Endothelial cell of umbilical vein (primary cell): Measurements from ENCODE around the gene PHAF1. TPM values are rescaled to one million over a fixed set of nuclear protein-coding genes. Genes with fewer than 3 reads are reported as not detected.

Experiments
- BruUV-seq: library from RNA; stranded (reverse); fragments of 400-500 nt; replicated peaks from 2 replicates; lab custom pipeline; 2021; lab: Mats Ljungman, UMichigan
- CTCF ChIA-PET: fragments of 300-600, 350-600 bp; sonication (Branson Sonifier 250); formaldehyde crosslinking; loops from one replicate; lab custom pipeline; 2021; ENCODE audit warnings: antibody characterized with exemption, inconsistent platforms; lab: Charles Lee
- POLR2A ChIA-PET: fragments of 300-600, 350-600 bp; sonication (Branson Sonifier 250); formaldehyde crosslinking; loops from one replicate; lab custom pipeline; 2021; ENCODE audit warnings: antibody characterized with exemption, inconsistent platforms; lab: Charles Lee
- DNase-seq: peaks from one replicate; pipeline ENCODE4 v3.0.0-alpha.2; 2011; ENCODE audit warnings: low read depth, low spot score
- FAIRE-seq: peaks from 2 replicates; lab custom pipeline; 2011; peaks lifted over from hg19 to GRCh38; lab: Jason Lieb, UNC
- H2AFZ ChIP-seq: 2 replicates; pipeline ENCODE4 v1.6.0; 2012; ENCODE audit warnings: low read depth, low read length, control low read depth, inconsistent platforms
- H3K27ac ChIP-seq: 2 replicates; pipeline ENCODE4 v1.5.1; 2011; ENCODE audit warnings: low read depth, mild to moderate bottlenecking, control low read depth, low read length, moderate library complexity; ENCODE audit not compliant: insufficient read depth
- H3K27me3 ChIP-seq, 2 experiments: 2 replicates each; pipeline versions ENCODE4 v1.6.0 to v1.6.1; 2011; ENCODE audit warnings: low read length in 2 of 2, mixed read lengths in 1 of 2; ENCODE audit not compliant: control insufficient read depth in 2 of 2, insufficient read depth in 2 of 2
- H3K36me3 ChIP-seq, 2 experiments: 2 replicates in 1 of 2; 3 replicates in 1 of 2; pipeline ENCODE4 v1.5.1; 2011; ENCODE audit warnings: low read length in 2 of 2, mild to moderate bottlenecking in 1 of 2, moderate library complexity in 1 of 2; ENCODE audit not compliant: control insufficient read depth in 2 of 2, insufficient read depth in 2 of 2; ENCODE audit errors: extremely low read depth in 1 of 2
- H3K4me1 ChIP-seq: 3 replicates; pipeline ENCODE4 v1.5.1; 2011; ENCODE audit warnings: mild to moderate bottlenecking, low read length; ENCODE audit not compliant: control insufficient read depth, insufficient read depth; ENCODE audit errors: extremely low read depth
- H3K4me2 ChIP-seq: 2 replicates; pipeline ENCODE4 v1.6.1; 2011; ENCODE audit warnings: low read length, control low read depth, mixed read lengths; ENCODE audit not compliant: insufficient read depth
- H3K4me3 ChIP-seq, 3 experiments: fragments of 200-600 bp in 1 of 3; sonication (generic), shearing (Covaris generic) in 1 of 3; replicated peaks in 1 of 3; 2 replicates each; pipeline ENCODE4 v1.5.1; 2011 to 2016; ENCODE audit warnings: control low read depth in 3 of 3, low read length in 3 of 3, mild to moderate bottlenecking in 2 of 3, inconsistent platforms in 1 of 3, low read depth in 1 of 3, moderate library complexity in 1 of 3; ENCODE audit not compliant: insufficient read depth in 1 of 3
- H3K79me2 ChIP-seq: 2 replicates; pipeline ENCODE4 v1.6.0; 2012; ENCODE audit warnings: low read length, inconsistent platforms; ENCODE audit not compliant: control insufficient read depth, insufficient read depth
- H3K9ac ChIP-seq: replicated peaks from 2 replicates; pipeline ENCODE3; 2011; ENCODE audit warnings: low read length, control low read depth; ENCODE audit not compliant: insufficient read depth; ENCODE audit errors: extremely low read depth
- H3K9me1 ChIP-seq: replicated peaks from 3 replicates; pipeline ENCODE4 v1.6.0; 2011; ENCODE audit warnings: mild to moderate bottlenecking, low read length; ENCODE audit not compliant: control insufficient read depth, insufficient read depth; ENCODE audit errors: extremely low read depth
- H3K9me3 ChIP-seq: replicated peaks from 2 replicates; pipeline ENCODE4 v1.5.1; 2012; ENCODE audit warnings: low read length, inconsistent platforms; ENCODE audit not compliant: control insufficient read depth, insufficient read depth
- H4K20me1 ChIP-seq: replicated peaks from 2 replicates; pipeline ENCODE3; 2011; ENCODE audit warnings: mild to moderate bottlenecking, low read length; ENCODE audit not compliant: control insufficient read depth, insufficient read depth; ENCODE audit errors: extremely low read depth
- EZH2 ChIP-seq: IDR thresholded peaks from 2 replicates; pipeline ENCODE4 v1.6.1; 2012; ENCODE audit warnings: borderline replicate concordance, low read depth, mild to moderate bottlenecking, moderate library complexity, low read length, inconsistent platforms; ENCODE audit not compliant: severe bottlenecking
- FOS ChIP-seq: IDR thresholded peaks from 2 replicates; pipeline ENCODE4 v1.6.1; 2011; ENCODE audit warnings: mild to moderate bottlenecking, low read length, moderate library complexity, borderline replicate concordance; ENCODE audit not compliant: insufficient read depth
- GATA2 ChIP-seq: IDR thresholded peaks from 2 replicates; pipeline ENCODE4 v1.7.0; 2011; ENCODE audit warnings: low read depth, mild to moderate bottlenecking, moderate library complexity, mixed read lengths, low read length; ENCODE audit not compliant: insufficient read length, insufficient read depth
- JUN ChIP-seq: IDR thresholded peaks from 2 replicates; pipeline ENCODE4 v1.6.1; 2011; ENCODE audit warnings: borderline replicate concordance, low read depth; ENCODE audit not compliant: insufficient read length, insufficient read depth
- MAX ChIP-seq: IDR thresholded peaks from 2 replicates; pipeline ENCODE4 v1.6.1; 2011; ENCODE audit not compliant: insufficient read depth, insufficient read length
- MYC ChIP-seq: IDR thresholded peaks from one replicate; pipeline ENCODE4 v1.6.1; 2011; ENCODE audit warnings: mild to moderate bottlenecking, low read depth, low read length
- POLR2A ChIP-seq: IDR thresholded peaks from 2 replicates; pipeline ENCODE4 v1.6.1; 2012; ENCODE audit warnings: low read depth, mild to moderate bottlenecking, control low read depth, low read length
- POLR2AphosphoS5 ChIP-seq: IDR thresholded peaks from 2 replicates; pipeline ENCODE4 v1.6.1; 2012; ENCODE audit warnings: low read depth, mild to moderate bottlenecking, control low read depth, low read length, moderate library complexity; ENCODE audit not compliant: insufficient read depth
- dilution Hi-C: fragments of 300-500 bp; cut with MboI; formaldehyde crosslinking; loops from one replicate; pipeline ENCODE4 v1.15.0; 2019; ENCODE audit warnings: low sequenced_read_pairs; ENCODE audit not compliant: extremely low pct_ligation_motif_present
- intact Hi-C: fragments of 100-400 bp; cut with micrococcal nuclease; formaldehyde crosslinking; loops from one replicate; pipeline ENCODE4 v1.10.0; 2022
- polyA plus RNA-seq, 4 experiments: library from polyadenylated mRNA; depleted of rRNA in 3 of 4; stranded (reverse) in 3 of 4; unstranded in 1 of 4; fragments of >200 nt; gene quantifications; 2 replicates each; pipeline versions ENCODE4 v1.2.1 to v1.2.3, GENCODE V29; 2011 to 2012; ENCODE audit warnings: missing spikeins in 1 of 4
- total RNA-seq: library from RNA; stranded (reverse); gene quantifications from 2 replicates; pipeline ENCODE4 v1.2.3, GENCODE V29; 2021
- TF ChIP-seq, protein P1 (sequence below), 2 donors: IDR thresholded peaks; 1 replicate in 1 of 2; 2 replicates in 1 of 2; pipeline ENCODE4 v1.5.1; 2011; ENCODE audit warnings: low read length in 2 of 2, mild to moderate bottlenecking in 2 of 2, moderate library complexity in 2 of 2, control low read depth in 1 of 2, inconsistent platforms in 1 of 2, low read depth in 1 of 2; ENCODE audit not compliant: insufficient read depth in 1 of 2; ENCODE audit errors: extremely low read depth in 1 of 2

Gene PHAF1
- total and polyA plus RNA-seq, 2 donors (not counting 3 experiments of a cell fraction or from before 2014, with no cell fraction given) = 18.5 to 21.9 TPM

GRCh38 chr16:67146523-67147357 lies 37.0 kb downstream of the PHAF1 start:
- H3K4me1 ChIP-seq = peaks cover 3% of the 10 kb centered on the region
- dilution Hi-C loops (no loop called here), intact Hi-C loops (no loop called here)
- no peak overlapping the region for H3K27ac ChIP-seq
- FAIRE-seq (no peak), DNase-seq (no peak)
- H3K36me3 ChIP-seq = peaks cover 2 to 47% of the 10 kb centered on the region in 2 experiments
- no TSS peak for BruUV-seq
- ChIA-PET POLR2A (no interaction called here), CTCF (interaction anchor here (1.5 to 1.8 kb wide), 2 partner anchors 9 to 129 kb away, joined by 5 to 7 read pairs; no protein-coding TSS in a partner anchor)
- no peaks in the 10 kb centered on the region for H3K79me2 ChIP-seq
- H3K27me3 ChIP-seq = peaks cover 0 to 5% of the 10 kb centered on the region in 2 experiments
- H2AFZ ChIP-seq = no peak overlapping the region
- no peaks in the 10 kb centered on the region for H4K20me1 ChIP-seq
- TF ChIP-seq, protein P1, sequence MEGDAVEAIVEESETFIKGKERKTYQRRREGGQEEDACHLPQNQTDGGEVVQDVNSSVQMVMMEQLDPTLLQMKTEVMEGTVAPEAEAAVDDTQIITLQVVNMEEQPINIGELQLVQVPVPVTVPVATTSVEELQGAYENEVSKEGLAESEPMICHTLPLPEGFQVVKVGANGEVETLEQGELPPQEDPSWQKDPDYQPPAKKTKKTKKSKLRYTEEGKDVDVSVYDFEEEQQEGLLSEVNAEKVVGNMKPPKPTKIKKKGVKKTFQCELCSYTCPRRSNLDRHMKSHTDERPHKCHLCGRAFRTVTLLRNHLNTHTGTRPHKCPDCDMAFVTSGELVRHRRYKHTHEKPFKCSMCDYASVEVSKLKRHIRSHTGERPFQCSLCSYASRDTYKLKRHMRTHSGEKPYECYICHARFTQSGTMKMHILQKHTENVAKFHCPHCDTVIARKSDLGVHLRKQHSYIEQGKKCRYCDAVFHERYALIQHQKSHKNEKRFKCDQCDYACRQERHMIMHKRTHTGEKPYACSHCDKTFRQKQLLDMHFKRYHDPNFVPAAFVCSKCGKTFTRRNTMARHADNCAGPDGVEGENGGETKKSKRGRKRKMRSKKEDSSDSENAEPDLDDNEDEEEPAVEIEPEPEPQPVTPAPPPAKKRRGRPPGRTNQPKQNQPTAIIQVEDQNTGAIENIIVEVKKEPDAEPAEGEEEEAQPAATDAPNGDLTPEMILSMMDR (IDR thresholded peaks at IDR 0.05; ENCODE audit: extremely low read depth in 1 of 2, insufficient read depth in 1 of 2, low read depth in 1 of 2, low read length in 2 of 2) = no peak
- TF ChIP-seq GATA2 = no peak
- TF ChIP-seq FOS = no peak
- TF ChIP-seq MAX = no peak
- no peak for TF ChIP-seq JUN
- no peak for TF ChIP-seq POLR2A
- TF ChIP-seq POLR2AphosphoS5 = no peak
- TF ChIP-seq MYC = no peak
- TF ChIP-seq EZH2 = no peak
- no peak overlapping the region for H3K9ac ChIP-seq
- H3K4me2 ChIP-seq = no peak overlapping the region
- H3K9me3 ChIP-seq = no peaks in the 10 kb centered on the region
- no peaks in the 10 kb centered on the region for H3K9me1 ChIP-seq
- no peak overlapping the region for H3K4me3 ChIP-seq
